Measurements from ENCODE around the gene TCOF1. TPM values are rescaled to one million over a fixed set of nuclear protein-coding genes. Genes with fewer than 3 reads are reported as not detected.

Gene TCOF1
- total and polyA plus RNA-seq, 2 experiments from 2014 or later = 86.8 to 165 TPM

GRCh38 chr5:150399524-150400211 is 42.2 kb downstream of the TCOF1 start:
- Histone ChIP-seq H3K4me2 (no peak overlapping the region), H2AFZ (no peak overlapping the region), H3F3A (replicated peaks; ENCODE audit: low read depth) (0 out of 2 replicates have a peak, but pooled peaks cover 7% of the 10 kb centered on the region), H3K27ac (ENCODE audit: low read depth) (no peak overlapping the region), H3K36me3 (ENCODE audit: insufficient read depth) (peaks cover 11% of the 10 kb centered on the region; the same call in 1 of the 2 replicates), H3K9me2 (ENCODE audit: insufficient read depth) (no peaks in the 10 kb centered on the region), H3K27me3 (ENCODE audit: insufficient read depth) (no peaks in the 10 kb centered on the region), H4K20me1 (replicated peaks; ENCODE audit: insufficient read depth) (peaks cover 7% of the 10 kb centered on the region; the same call in 1 of the 2 replicates), H3K4me1 (ENCODE audit: insufficient read depth) (no peaks in the 10 kb centered on the region), H3K4me3 (no peak overlapping the region), H3K79me2 (replicated peaks; ENCODE audit: insufficient read depth) (no peaks in the 10 kb centered on the region)
- no peak for DNase-seq (ENCODE audit: low spot score)
- Mint-ChIP-seq H3K36me3 (ENCODE audit: low read depth) (peaks cover 71% of the 10 kb centered on the region), H3K4me3 (no peak overlapping the region), H3K27me3 (ENCODE audit: insufficient read depth, low read depth, poor library complexity) (peaks cover 13% of the 10 kb centered on the region), H3K27ac (no peak overlapping the region), H3K9me3 (no peaks in the 10 kb centered on the region; the same call in 2 of the 3 replicates), H3K4me1 (no peaks in the 10 kb centered on the region; the same call in 2 of the 3 replicates)
- no peak for ATAC-seq
- TF ChIP-seq REST (IDR thresholded peaks at IDR 0.05; ENCODE audit: unreplicated experiment) (no peak), ZNF114 (CRISPR knock-in tag; IDR thresholded peaks at IDR 0.05) (no peak), CREB1 (CRISPR knock-in tag; IDR thresholded peaks at IDR 0.05; ENCODE audit: low read depth) (no peak)

- TF ChIP-seq ZNF331 (CRISPR knock-in tag; IDR thresholded peaks at IDR 0.05; ENCODE audit: low read depth) (no peak), EZH2 (IDR thresholded peaks at IDR 0.05; ENCODE audit: low read depth, unreplicated experiment) (no peak), EZH2phosphoT487 (IDR thresholded peaks at IDR 0.05; ENCODE audit: unreplicated experiment) (no peak), POLR2AphosphoS5 (IDR thresholded peaks at IDR 0.05; ENCODE audit: low read depth) (peak; percentile 28; the same call in 1 of the 2 replicates), NANOG (IDR thresholded peaks at IDR 0.05; ENCODE audit: borderline replicate concordance) (no peak)
- Histone ChIP-seq H3K4me3 (no peak overlapping the region), H4K20me1 (replicated peaks; ENCODE audit: insufficient read depth) (peaks cover 7% of the 10 kb centered on the region; the same call in 1 of the 2 replicates), H3K36me3 (ENCODE audit: insufficient read depth) (peaks cover 11% of the 10 kb centered on the region; the same call in 1 of the 2 replicates), H3K79me2 (replicated peaks; ENCODE audit: insufficient read depth) (no peaks in the 10 kb centered on the region), H3F3A (replicated peaks; ENCODE audit: low read depth) (0 out of 2 replicates have a peak, but pooled peaks cover 7% of the 10 kb centered on the region), H3K27ac (ENCODE audit: low read depth) (no peak overlapping the region), H3K4me2 (no peak overlapping the region), H2AFZ (no peak overlapping the region), H3K9me2 (ENCODE audit: insufficient read depth) (no peaks in the 10 kb centered on the region), H3K27me3 (ENCODE audit: insufficient read depth) (no peaks in the 10 kb centered on the region), H3K4me1 (ENCODE audit: insufficient read depth) (no peaks in the 10 kb centered on the region)
- Mint-ChIP-seq H3K27me3 (ENCODE audit: insufficient read depth, low read depth, poor library complexity) (peaks cover 17% of the 10 kb centered on the region), H3K36me3 (ENCODE audit: low read depth) (peaks cover 64% of the 10 kb centered on the region), H3K4me3 (no peak overlapping the region), H3K4me1 (no peaks in the 10 kb centered on the region; the same call in 2 of the 3 replicates), H3K27ac (no peak overlapping the region), H3K9me3 (no peaks in the 10 kb centered on the region; the same call in 2 of the 3 replicates)
- ATAC-seq (no peak), DNase-seq (ENCODE audit: low spot score) (no peak)
Observed at GRCh38 chr5:150400316-150401075, 43.0 kb downstream of the TCOF1 start.

Measured in GM23338 (cell line).